PC-9 (cell line): ENCODE results near the gene CPVL. TPM values are rescaled to one million over a fixed set of nuclear protein-coding genes. Genes with fewer than 3 reads are reported as not detected.

Experiments
- BruUV-seq: library from RNA; stranded (reverse); fragments of 400-500 nt; replicated peaks from 2 replicates; lab custom pipeline; 2021; lab: Mats Ljungman, UMichigan
- CTCF ChIA-PET: fragments of 300-600 bp; sonication (Branson Sonifier 250); formaldehyde crosslinking; loops from one replicate; lab custom pipeline; 2022; ENCODE audit warnings: antibody characterized with exemption; lab: Charles Lee
- POLR2A ChIA-PET: fragments of 300-600 bp; sonication (Branson Sonifier 250); formaldehyde crosslinking; loops from one replicate; lab custom pipeline; 2022; ENCODE audit warnings: antibody characterized with exemption; ENCODE audit not compliant: unreplicated experiment; lab: Charles Lee
- DNase-seq, 2 experiments: peaks; one replicate each; pipeline versions ENCODE4 v3.0.0 to v3.0.0-alpha.2; 2015 to 2022; ENCODE audit warnings: mixed read lengths in 1 of 2
- H2AFZ ChIP-seq: fragments of 200-600 bp; sonication (generic); 2 replicates; pipeline ENCODE4 v1.8.1; 2017; ENCODE audit warnings: antibody characterized with exemption
- H3F3A ChIP-seq: fragments of 200-600 bp; sonication (generic); 2 replicates; pipeline ENCODE4 v1.8.1; 2017; ENCODE audit warnings: antibody characterized with exemption, mild to moderate bottlenecking, low read depth; ENCODE audit not compliant: insufficient read depth
- H3K27ac ChIP-seq: fragments of 200-600 bp; sonication (generic); 2 replicates; pipeline ENCODE4 v1.6.1; 2016; ENCODE audit warnings: mixed run types
- H3K27me3 ChIP-seq: fragments of 200-600 bp; sonication (generic); 2 replicates; pipeline ENCODE4 v1.6.1; 2016; ENCODE audit warnings: low read depth, mixed run types; ENCODE audit not compliant: insufficient read depth
- H3K36me3 ChIP-seq: fragments of 200-600 bp; sonication (generic); 2 replicates; pipeline ENCODE4 v1.6.1; 2016; ENCODE audit warnings: low read depth, mixed run types
- H3K4me1 ChIP-seq: fragments of 200-600 bp; sonication (generic); replicated peaks from 2 replicates; pipeline ENCODE4 v1.6.1; 2016; ENCODE audit warnings: mixed run types; ENCODE audit not compliant: insufficient read depth
- H3K4me2 ChIP-seq: fragments of 200-600 bp; sonication (generic); 2 replicates; pipeline ENCODE4 v1.6.1; 2017; ENCODE audit warnings: mixed run types
- H3K4me3 ChIP-seq: fragments of 200-600 bp; sonication (generic); 2 replicates; pipeline ENCODE4 v1.6.1; 2016; ENCODE audit warnings: mixed run types
- H3K79me2 ChIP-seq: fragments of 200-600 bp; sonication (generic); 2 replicates; pipeline ENCODE4 v1.6.1; 2017; ENCODE audit warnings: low read depth, mixed run types
- H3K9me2 ChIP-seq: fragments of 200-600 bp; sonication (generic); 2 replicates; pipeline ENCODE4 v1.8.1; 2017; ENCODE audit warnings: mild to moderate bottlenecking; ENCODE audit not compliant: insufficient read depth
- H3K9me3 ChIP-seq: fragments of 200-600 bp; sonication (generic); 2 replicates; pipeline ENCODE4 v1.8.1; 2016; ENCODE audit warnings: low read depth; ENCODE audit not compliant: insufficient read depth
- H4K20me1 ChIP-seq: fragments of 200-600 bp; sonication (generic); 2 replicates; pipeline ENCODE4 v1.8.1; 2017; ENCODE audit not compliant: insufficient read depth
- CTCF ChIP-seq: fragments of 200-600 bp; sonication (generic); conservative IDR thresholded peaks from 2 replicates; pipeline ENCODE4 v1.6.1; 2017; ENCODE audit warnings: mixed run types, antibody characterized with exemption, mild to moderate bottlenecking, moderate library complexity
- EZH2 ChIP-seq: fragments of 200-600 bp; sonication (generic); IDR thresholded peaks from 2 replicates; pipeline ENCODE4 v1.8.0; 2017; ENCODE audit warnings: antibody characterized with exemption, low read depth
- intact Hi-C: fragments of 100-400 bp; cut with micrococcal nuclease; formaldehyde crosslinking; loops from one replicate; pipeline ENCODE4 v1.10.0; 2022; ENCODE audit not compliant: unreplicated experiment
- total RNA-seq: library from RNA; stranded (reverse); gene quantifications from 2 replicates; pipeline ENCODE4 v1.2.3, GENCODE V29; 2021

CPVL gene
- total RNA-seq, 1 experiment from 2014 or later, result not detected

- intact Hi-C loops, result no loop called here
- H3K27ac ChIP-seq, result no peak overlapping the region
- no peaks in the 10 kb centered on the region for H3K9me3 ChIP-seq
- H3K27me3 ChIP-seq, result no peaks in the 10 kb centered on the region
- BruUV-seq, result no TSS peak
- DNase-seq, result no peak
- H3K79me2 ChIP-seq, result no peaks in the 10 kb centered on the region
- POLR2A ChIA-PET, result no interaction called here
- H3F3A ChIP-seq, result no peaks in the 10 kb centered on the region; the same call in 1 of the 2 replicates
- no peaks in the 10 kb centered on the region for H4K20me1 ChIP-seq
- H3K4me3 ChIP-seq, result no peak overlapping the region
- no peaks in the 10 kb centered on the region for H3K9me2 ChIP-seq
- H3K4me1 ChIP-seq, result peaks cover 13% of the 10 kb centered on the region
- H3K4me2 ChIP-seq, result no peak overlapping the region
- CTCF ChIA-PET, result interaction anchor here (0.6 kb wide), 1 partner anchor 256 kb away, joined by 6 read pairs; no protein-coding TSS in a partner anchor
- no peaks in the 10 kb centered on the region for H3K36me3 ChIP-seq
- H2AFZ ChIP-seq, result no peak overlapping the region
- TF ChIP-seq EZH2 (no peak), CTCF (no peak)
Measured at GRCh38 chr7:29042824-29043231, 103.5 kb downstream of the CPVL start.

- Histone ChIP-seq H3K4me1 (peaks cover 16% of the 10 kb centered on the region), H3K9me3 (no peaks in the 10 kb centered on the region), H3K4me3 (no peak overlapping the region), H3K79me2 (no peaks in the 10 kb centered on the region), H4K20me1 (no peaks in the 10 kb centered on the region), H3K9me2 (no peaks in the 10 kb centered on the region), H2AFZ (no peak overlapping the region), H3F3A (no peaks in the 10 kb centered on the region; the same call in 1 of the 2 replicates), H3K4me2 (no peak overlapping the region), H3K27me3 (no peaks in the 10 kb centered on the region), H3K27ac (no peak overlapping the region), H3K36me3 (no peaks in the 10 kb centered on the region)
- BruUV-seq, result no TSS peak
- CTCF ChIA-PET, result no interaction called here
- no peak for TF ChIP-seq CTCF
- intact Hi-C loops, result no loop called here
- POLR2A ChIA-PET, result no interaction called here
- DNase-seq, result no peak
Measured at GRCh38 chr7:29041991-29042390, 104.3 kb downstream of the CPVL start.

- CTCF ChIA-PET, result no interaction called here
- intact Hi-C loops, result no loop called here
Measured at GRCh38 chr7:29040579-29040925, 105.8 kb downstream of the CPVL start.

More at GRCh38 chr7:29040579-29040925, 105.8 kb downstream of the CPVL start:
- no peak for TF ChIP-seq CTCF
- TF ChIP-seq EZH2, result no peak
- Histone ChIP-seq H3K4me3 (no peak overlapping the region), H3K4me2 (no peak overlapping the region), H3K9me3 (no peaks in the 10 kb centered on the region), H2AFZ (no peak overlapping the region), H3K79me2 (no peaks in the 10 kb centered on the region), H3K27ac (no peak overlapping the region), H3K9me2 (no peaks in the 10 kb centered on the region), H3F3A (no peaks in the 10 kb centered on the region; the same call in 1 of the 2 replicates), H3K27me3 (no peaks in the 10 kb centered on the region), H4K20me1 (no peaks in the 10 kb centered on the region), H3K4me1 (peaks cover 22% of the 10 kb centered on the region), H3K36me3 (no peaks in the 10 kb centered on the region)
- POLR2A ChIA-PET, result no interaction called here
- BruUV-seq, result no TSS peak
- DNase-seq, result no peak
